Medulla oblongata (tissue), 1 donor: ENCODE measurements around the gene SORCS3.

Experiments used
- DNase-seq: peaks from one replicate; pipeline ENCODE4 v3.0.0-alpha.2; 2015; ENCODE audit errors: extremely low spot score

SORCS3 gene

GRCh38 chr10:104910712-104911111 is 269.6 kb downstream of the SORCS3 start:
- no peak for DNase-seq

DNA sequence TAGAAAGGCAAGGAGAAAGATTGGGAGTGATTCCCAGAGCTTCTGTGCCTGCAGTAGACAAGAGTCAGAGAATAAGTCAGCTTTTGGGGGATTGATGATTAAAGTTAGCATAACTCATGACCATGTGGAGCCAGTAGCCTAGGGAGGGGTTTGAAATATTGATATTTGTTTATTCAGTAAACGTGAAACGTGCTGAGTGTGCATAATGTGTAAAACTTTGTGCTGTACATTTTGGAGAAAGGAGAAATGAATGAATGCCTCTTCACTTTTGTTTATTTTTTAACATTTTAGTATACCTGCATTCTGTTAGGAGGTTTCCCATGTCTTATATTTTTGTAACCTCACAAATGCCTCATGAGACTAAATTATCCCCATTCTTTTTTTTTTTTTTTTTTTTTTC is 272.3 kb downstream of the SORCS3 start:
- DNase-seq: no peak

DNA sequence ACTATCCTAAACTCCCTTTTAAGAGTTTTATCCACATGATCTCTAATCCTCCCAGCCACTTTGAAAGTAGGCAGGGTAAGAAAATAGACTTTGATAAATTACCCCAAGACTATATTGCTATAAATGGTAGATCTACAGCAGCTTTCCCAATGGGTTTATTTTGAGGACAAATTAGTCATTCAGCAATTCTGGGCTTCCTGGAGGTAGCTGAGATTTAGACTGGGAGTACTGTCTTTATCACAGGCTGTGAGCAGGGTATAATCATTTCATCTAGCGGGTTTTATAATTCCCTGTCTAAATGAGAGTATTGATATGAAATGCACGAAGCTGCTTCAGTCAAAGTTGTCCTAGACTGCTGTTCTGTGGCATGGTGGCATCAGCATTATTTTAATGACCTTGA is 279.4 kb downstream of the SORCS3 start:
- DNase-seq: no peak

GRCh38 chr10:104921763-104922162 is 280.7 kb downstream of the SORCS3 start:
- no peak for DNase-seq

GRCh38 chr10:104922810-104923209 is 281.7 kb downstream of the SORCS3 start:
- DNase-seq: no peak

DNA sequence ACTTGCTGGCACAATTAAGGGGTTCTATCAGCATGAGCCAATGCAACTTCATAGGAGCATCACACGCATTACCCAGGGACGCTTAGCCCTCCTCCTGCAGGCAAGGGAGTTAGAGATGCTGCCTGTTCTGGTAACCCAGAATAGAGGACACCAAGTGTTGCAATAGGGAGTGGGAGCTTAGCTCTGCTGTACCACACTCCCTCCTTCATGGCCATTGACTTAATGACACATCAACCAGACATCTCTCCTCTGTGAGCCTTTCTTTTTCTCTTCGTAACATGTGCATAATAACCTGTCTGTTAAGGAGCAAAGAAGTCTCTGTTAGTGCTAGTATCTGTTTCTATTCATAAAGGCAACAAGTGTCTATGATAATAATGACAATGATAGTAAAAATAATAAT is 282.4 kb downstream of the SORCS3 start:
- DNase-seq: no peak

DNA sequence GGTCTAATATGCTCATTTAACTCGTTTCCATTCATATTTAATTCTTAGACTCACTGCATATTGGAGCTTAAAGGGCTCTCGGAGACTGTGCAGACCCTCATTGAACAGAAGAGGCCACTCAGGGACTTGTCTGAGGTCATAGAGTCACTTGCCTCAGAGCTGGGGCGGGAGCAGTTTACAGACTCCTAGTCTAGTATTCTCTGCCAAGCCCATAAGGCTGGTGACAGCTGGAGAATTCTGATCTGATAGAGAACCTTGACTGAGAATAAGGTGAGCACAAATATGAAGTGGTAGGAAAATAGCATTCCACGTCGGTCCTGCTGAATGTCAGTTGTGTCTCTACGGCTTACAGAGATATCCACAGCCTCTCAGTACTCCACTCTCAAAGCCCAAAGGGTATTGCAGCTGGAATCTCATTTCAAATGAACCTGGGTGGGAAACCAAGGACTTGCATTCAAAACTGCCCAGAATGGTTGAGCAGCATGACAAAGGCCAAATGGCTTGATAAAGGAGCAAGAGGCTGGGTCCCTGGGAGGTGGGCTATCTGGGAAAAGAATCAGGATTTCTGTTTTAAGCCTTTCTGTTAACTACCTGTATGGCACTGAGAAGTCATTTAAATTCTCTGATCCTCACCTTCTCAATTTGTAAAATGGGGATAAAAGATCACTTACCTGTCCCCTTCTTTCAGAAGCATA is 283.2 kb downstream of the SORCS3 start:
- no peak for DNase-seq

DNA sequence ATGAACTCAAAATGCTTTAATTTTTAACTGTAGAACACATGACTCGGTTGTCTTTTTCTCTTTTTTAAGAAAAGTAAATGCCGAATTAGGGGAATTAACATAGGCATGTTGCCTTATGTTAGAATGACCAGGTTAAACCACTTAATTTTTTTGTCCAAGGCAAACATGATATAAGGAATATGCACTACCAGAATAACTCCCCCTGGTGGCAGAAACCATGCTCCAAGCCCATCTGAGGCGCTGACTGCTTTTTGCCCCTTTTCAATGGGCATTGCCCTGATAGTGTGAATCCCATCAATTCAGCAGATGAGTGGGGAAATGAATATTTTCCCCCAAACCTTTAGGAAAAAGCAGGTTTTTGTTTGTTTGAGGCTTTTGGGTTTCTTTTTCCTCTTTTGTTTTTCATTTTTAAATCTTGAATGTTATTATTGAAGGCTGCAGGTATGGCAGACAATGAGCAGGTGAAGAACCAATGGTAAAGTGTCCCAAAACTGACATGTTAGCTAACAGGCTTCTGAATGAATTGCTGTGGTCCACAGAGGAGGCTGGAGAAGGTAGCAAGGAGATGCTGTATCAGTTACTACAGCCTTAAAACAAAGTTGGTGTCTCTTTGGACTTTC is 284.3 kb downstream of the SORCS3 start:
- DNase-seq: peak; percentile 68

- no peak for DNase-seq
These were observed 287.6 kb downstream of the SORCS3 start for GRCh38 chr10:104928734-104929133.

DNA sequence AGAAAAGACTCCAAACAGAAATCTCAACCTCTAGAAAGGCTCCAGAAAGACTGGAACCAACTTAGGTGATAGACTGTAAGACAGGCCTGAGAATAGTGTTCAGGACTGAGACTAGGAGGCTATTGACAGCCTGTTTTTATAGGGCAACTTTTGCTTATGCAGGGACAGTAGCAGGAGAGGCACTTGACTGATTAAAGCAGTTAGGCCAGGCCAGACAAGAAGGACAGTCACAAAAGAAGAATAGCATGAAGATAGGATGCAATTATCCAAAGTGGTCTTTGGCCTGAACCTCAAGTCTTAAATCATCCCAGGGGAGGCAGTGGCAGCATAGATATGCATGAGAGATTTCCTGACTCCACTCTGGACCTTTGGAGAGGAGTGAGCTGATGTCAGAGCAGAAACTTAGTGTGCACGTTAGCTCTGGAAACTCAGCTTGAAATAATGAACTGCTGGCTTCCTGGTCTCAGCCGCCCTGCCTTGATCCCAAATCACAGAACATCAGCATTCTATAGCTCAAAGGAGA is 290.6 kb downstream of the SORCS3 start:
- no peak for DNase-seq

- no peak for DNase-seq
These were observed 294.6 kb downstream of the SORCS3 start for GRCh38 chr10:104935656-104936055.

DNA sequence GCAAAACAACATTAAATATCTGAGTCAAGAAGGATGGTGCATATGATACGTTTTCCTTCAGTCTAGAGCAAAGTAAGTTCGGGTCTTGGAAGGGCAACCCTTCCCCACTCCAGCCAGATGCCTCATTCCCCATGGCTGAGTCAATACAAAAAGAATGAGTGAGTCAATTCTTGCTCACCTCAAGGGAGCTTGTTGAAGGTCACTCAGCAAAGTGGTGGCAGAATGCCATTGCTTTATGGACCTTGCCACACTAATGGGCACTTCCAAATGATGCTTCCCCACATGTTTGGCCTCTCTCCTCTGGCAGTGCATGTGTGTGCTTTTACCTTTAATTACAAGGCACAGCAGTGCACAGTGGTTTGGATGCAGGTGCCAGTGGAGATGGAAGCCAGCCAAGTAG is 296.5 kb downstream of the SORCS3 start:
- DNase-seq: no peak

DNA sequence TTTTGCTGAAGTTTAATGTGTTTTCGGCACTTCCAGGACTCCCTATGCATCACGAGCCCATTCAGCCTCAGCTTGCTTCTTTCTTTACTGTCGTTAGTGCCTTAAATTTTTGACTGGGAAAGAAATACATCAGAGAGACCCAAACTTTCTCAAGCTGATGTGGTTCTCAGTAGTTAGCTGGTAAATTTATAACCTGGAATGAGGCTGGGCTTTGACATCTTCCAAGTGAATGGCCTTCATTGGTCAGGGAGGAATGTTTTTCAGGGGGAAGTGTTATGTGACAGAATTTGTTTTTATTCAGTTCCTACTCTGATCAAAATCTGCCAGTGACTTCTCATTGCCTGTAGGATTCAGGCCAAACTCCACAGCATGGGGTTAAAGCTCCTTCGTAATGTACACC is 296.9 kb downstream of the SORCS3 start:
- no peak for DNase-seq

DNA sequence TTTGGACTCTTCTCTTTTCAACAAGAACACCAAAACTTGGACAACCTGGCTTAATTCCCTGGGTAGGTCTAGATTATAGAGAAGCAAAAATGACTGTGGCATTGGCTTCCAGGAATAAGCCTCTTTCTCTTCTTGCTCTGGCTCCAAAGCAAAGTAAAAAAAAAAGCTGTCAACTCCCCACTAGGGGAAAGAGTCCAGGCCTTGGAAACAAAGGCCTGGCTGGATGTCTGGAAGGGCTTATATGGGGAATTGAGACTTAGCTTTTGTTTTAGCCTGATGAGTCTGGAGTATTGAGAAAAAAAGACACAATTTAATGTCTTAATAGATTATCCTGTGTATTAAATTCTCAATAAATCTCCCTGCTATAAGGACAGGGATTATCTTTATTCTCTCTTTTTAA is 300.6 kb downstream of the SORCS3 start:
- DNase-seq: peak; percentile 11

DNA sequence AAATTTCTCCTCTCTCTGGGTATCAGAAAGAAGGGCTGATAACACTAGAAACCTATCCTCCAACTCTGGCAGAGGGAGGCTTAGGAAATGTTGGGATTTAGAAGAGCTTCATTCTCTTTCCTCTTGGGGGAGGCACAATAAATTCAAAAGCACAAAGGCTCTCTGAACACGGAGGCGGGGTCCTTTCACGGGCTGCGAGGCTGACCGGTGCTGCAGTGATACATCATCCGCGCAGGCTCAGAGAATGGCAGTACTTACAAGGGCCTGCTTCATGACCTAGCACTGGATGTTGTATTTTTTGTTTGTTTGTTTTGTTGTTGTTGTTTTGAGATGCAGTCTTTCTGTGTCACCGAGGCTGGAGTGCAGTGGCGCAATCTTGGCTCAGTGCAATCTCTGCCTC is 306.2 kb downstream of the SORCS3 start:
- no peak for DNase-seq

DNA sequence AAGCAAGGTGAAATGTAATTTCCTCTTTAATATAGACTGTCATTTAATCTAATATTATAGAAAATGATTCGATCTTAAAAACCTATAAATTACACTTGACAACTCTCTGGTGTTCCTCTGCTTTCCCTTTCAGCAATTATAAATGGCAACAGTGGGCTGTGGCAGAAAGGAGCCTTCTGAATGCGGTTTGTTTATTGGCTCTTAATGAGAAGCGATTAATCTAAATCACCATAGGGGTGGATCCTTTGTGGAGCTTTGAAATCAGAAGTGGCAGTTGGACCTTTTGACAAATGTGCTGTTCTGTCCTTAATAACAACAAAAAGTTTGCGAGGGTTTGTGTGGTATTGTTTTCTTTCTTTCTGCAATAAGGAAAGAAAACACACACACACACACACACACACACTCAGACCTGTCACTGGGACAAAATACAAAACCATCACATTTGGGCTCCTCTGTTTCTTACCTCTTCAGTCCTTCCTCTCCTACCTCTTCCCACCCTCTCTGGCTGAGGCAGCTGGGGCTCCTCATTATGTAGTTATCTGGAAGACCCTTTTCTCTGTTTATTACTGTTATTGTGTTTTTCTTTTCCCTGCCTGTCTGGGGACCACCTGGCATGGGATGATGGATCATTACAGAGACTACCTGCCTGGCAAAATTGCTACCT is 316.2 kb downstream of the SORCS3 start:
- no peak for DNase-seq

GRCh38 chr10:104966563-104967297 is 325.6 kb downstream of the SORCS3 start:
- no peak for DNase-seq

DNA sequence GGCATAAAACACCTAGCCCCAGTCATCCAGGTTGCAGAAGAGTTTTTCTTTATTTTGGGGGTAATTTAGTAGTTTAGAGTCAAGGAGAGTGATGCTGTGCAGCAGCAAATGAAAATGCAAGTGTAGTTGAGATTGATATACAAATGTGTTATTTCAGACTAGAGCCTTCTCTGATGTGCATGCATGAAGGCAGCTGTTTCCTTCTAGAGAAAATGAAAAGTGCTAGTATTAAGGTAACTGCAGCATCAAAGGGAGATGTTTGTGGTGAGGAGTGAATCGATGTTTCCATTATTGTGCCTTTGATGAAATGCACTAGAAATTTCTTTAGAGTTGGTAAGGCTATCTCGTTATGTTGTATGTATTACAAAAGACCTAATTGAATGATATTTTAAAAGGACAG is 339.3 kb downstream of the SORCS3 start:
- no peak for DNase-seq

- DNase-seq: no peak
These were observed 340.9 kb downstream of the SORCS3 start for GRCh38 chr10:104981995-104982394.

DNA sequence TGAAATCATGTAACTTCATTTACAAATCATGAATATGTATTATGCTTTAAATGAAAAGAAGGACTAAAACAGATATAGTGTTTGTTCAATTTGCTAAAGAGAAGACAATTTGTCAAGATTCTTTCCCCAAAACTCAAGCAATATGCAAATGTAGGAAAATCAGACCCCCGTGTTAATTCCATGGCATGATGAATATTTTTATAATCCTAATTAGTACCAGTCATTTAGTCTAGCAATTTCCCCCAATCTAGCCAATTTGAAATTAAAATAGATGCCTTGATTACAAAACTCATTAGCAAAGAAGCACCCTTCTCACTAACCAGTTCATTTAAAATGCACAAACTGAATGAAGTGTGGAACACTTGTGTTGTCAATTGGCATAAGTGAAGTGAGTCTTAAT is 347.6 kb downstream of the SORCS3 start:
- DNase-seq: no peak

GRCh38 chr10:104989880-104990279 is 348.8 kb downstream of the SORCS3 start:
- no peak for DNase-seq

DNA sequence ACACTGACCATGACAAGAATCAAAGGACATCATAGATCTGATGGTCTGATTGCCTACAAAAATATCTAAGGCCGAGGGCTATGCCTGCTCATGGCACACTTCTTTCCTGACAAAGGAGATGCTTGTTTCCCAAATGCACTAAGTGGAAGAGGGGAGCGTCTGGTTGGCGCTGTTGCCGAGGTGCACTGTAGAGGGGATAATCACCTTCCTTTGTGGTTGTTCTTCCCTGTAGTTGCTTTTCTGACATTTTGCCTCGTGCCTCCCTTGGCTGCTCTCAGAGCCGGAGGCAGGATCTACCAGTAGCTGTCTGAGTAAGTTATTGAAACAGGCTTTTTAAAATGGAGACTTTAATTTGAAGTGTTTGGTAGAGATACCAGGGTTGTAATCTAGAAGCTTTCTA is 352.0 kb downstream of the SORCS3 start:
- DNase-seq: no peak
